Gastrocnemius medialis (tissue), 4 donors: ENCODE results near the gene SLC30A5.
A peak's percentile ranks its signal among the peaks of the same experiment; 100 is the strongest.

Source experiments
- POLR2A ChIP-seq, 2 donors: fragments of 450-650 bp; IDR thresholded peaks; one replicate each; pipeline ENCODE4 v1.6.1; 2017; ENCODE audit warnings: antibody characterized with exemption in 2 of 2, mild to moderate bottlenecking in 2 of 2, moderate library complexity in 2 of 2
- TF ChIP-seq, protein P1 (sequence below), 5 experiments: fragments of 450-650 bp in 3 of 5; fragments of 200-600 bp in 2 of 5; sonication (generic) in 2 of 5; IDR thresholded peaks in 4 of 5; conservative IDR thresholded peaks in 1 of 5; 1 replicate in 4 of 5; 2 replicates in 1 of 5; pipeline ENCODE4 v1.5.1; 2016 to 2019; ENCODE audit warnings: antibody characterized with exemption in 5 of 5, mild to moderate bottlenecking in 3 of 5, moderate library complexity in 3 of 5

DNA sequence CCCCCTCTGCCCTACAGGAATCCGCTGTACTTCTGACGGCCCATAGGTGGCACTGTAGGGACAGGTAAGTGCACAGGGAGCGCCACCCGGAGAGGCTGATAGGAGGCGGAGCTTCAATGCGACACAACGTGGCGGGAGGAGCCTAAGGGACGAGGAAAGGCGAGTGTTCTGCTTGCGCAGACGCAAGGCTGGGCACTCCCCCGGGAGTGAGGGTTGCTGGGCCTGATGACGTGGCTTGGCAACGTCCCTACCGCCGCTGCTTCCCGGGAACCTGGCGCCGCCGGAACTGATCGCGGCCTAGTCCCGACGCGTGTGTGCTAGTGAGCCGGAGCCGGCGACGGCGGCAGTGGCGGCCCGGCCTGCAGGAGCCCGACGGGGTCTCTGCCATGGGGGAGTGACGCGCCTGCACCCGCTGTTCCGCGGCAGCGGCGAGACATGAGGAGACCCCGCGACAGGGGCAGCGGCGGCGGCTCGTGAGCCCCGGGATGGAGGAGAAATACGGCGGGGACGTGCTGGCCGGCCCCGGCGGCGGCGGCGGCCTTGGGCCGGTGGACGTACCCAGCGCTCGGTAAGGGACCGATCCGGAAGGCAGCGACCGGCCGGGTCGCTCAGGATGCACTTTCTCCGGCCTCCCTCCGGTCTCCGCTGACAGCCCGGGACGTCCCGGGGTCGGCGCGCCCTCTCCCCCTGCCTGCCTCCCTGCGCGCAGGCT is at the start of gene SLC30A5:
- TF ChIP-seq, protein P1, sequence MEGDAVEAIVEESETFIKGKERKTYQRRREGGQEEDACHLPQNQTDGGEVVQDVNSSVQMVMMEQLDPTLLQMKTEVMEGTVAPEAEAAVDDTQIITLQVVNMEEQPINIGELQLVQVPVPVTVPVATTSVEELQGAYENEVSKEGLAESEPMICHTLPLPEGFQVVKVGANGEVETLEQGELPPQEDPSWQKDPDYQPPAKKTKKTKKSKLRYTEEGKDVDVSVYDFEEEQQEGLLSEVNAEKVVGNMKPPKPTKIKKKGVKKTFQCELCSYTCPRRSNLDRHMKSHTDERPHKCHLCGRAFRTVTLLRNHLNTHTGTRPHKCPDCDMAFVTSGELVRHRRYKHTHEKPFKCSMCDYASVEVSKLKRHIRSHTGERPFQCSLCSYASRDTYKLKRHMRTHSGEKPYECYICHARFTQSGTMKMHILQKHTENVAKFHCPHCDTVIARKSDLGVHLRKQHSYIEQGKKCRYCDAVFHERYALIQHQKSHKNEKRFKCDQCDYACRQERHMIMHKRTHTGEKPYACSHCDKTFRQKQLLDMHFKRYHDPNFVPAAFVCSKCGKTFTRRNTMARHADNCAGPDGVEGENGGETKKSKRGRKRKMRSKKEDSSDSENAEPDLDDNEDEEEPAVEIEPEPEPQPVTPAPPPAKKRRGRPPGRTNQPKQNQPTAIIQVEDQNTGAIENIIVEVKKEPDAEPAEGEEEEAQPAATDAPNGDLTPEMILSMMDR (IDR thresholded peaks at IDR 0.05 in 4 of 5, conservative IDR thresholded peaks at IDR 0.05 in 1 of 5): peak; percentile 87 to 95 (median 91)
- TF ChIP-seq POLR2A (IDR thresholded peaks at IDR 0.05): peak; percentile 72 to 82
